ENCODE measurements around the gene TSPAN14.

TSPAN14 gene

GRCh38 chr10:80491251-80492102 lies 37.4 kb downstream of the TSPAN14 start:
- DNase-seq = no peak

- no peak for DNase-seq
These were observed 38.9 kb downstream of the TSPAN14 start for GRCh38 chr10:80492848-80493521.

DNA sequence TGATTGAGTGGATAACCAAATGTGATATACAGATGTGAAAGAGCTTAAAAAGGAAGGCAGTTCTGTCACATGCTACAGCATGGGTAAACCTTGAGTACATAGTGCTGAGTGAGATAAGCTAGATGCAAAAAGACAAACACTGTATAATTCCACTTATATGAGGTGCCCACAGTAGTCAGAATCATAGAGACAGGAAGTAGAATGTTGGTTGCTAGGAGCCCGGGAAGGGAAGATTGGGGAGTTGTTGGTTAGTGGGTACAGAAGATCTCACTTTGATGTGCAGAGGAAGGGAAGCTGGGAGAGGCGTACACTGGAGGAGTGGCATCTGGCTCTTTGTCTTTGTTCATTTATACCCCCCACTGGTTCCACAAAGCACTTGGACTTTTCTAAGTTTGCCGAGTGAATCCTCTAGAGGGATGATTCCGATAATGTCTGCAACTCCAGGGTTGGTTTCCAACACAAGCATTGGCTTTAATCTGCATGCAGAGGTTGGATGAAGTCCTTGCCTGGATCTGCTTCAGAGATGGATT lies 39.5 kb downstream of the TSPAN14 start:
- no peak for DNase-seq

DNA sequence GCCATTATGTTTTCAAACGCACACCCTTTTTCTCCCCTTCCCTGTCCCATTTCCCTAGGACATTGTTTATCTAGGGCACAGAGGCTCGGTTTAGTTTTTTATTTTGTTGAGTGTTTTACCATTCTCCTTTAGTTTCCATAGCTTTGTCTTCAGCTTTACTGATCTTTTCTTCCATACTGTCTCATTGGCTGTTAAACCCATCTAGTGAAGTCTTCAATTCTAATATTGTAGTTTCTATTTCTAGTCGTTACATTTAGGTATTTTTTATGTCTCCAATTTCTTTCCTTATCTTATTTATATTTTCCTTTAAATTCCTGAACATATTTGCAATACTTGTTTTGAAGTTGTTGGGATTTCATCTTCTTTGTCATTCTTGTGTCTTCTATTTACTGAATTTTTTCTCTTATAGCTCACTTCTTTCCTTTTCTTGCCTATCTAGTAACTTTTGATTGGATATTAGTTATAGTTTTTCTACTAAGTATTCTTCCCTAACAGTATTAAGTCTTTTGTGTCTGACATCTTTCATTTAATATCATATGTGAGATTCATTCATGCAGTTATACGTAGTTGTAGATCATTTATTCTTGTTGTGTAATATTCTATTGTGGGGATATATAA lies 42.6 kb downstream of the TSPAN14 start:
- DNase-seq = no peak

- DNase-seq = no peak
These were observed 43.3 kb downstream of the TSPAN14 start for GRCh38 chr10:80497187-80498077.

DNA sequence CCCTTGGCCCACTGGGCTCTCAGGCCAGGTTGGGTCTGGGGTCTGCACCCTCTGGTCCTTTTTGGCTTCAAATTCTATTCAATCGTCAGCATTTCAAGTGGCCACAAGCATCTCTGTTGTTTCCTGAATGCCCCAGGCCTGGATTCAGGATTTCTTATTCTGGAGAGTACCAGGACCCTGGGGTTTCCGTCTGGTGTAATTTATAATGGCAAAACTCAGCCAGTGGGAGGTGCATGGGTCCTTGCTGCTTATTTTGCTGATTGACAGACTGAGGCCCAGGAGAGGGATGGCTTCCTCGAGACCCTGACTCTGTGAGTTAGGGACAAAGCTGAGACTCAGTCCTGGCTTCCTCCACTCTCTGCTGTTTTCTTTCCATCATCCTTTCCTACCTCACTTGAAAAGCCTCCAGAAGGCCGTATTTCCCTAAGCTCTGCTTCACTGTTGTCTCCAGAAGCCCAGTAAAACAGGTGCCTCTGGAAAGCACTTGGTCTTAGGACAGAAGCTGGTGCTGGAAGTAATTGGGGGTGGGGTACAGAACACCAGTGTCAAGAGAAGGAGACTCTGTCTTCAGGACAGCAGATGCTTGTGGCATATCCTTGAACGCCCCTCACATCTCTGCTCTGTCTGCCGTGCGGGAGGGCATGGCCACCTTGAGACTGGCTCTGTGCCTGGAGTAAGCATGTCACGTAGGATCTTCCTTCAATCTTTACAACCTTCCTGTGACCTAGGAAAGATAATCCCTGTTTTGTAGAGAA lies 44.1 kb downstream of the TSPAN14 start:
- DNase-seq = no peak

GRCh38 chr10:80498833-80499741 lies 45.0 kb downstream of the TSPAN14 start:
- peak; percentile 52 for DNase-seq

- peak; percentile 28 for DNase-seq
These were observed 46.7 kb downstream of the TSPAN14 start for GRCh38 chr10:80500572-80501380.

DNA sequence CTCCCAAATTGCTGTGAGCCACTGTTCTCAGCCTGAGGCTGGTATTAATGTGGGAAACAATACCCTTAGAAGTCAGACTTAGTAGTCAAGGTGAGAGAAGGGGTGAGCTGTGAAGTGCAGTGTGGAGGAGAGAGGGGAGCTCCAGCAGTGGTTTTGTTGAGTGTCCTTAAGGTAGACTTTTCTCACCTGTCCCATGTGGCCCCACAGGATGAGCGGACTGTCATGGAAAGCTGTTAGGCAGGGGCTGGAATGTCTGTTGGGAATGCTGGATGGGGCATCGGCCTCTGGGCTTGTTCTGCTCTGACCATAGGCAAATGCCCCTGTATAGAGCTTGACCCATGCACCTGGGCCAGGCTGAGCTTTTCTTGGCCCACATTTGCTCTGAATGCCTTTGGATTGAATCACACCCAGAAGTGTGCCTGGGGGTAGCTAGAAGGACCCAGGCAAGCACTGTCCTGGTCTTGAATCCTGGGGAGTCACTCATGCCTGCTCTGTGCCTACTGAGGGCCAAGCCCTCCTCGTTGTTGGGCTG lies 47.3 kb downstream of the TSPAN14 start:
- DNase-seq = no peak

DNA sequence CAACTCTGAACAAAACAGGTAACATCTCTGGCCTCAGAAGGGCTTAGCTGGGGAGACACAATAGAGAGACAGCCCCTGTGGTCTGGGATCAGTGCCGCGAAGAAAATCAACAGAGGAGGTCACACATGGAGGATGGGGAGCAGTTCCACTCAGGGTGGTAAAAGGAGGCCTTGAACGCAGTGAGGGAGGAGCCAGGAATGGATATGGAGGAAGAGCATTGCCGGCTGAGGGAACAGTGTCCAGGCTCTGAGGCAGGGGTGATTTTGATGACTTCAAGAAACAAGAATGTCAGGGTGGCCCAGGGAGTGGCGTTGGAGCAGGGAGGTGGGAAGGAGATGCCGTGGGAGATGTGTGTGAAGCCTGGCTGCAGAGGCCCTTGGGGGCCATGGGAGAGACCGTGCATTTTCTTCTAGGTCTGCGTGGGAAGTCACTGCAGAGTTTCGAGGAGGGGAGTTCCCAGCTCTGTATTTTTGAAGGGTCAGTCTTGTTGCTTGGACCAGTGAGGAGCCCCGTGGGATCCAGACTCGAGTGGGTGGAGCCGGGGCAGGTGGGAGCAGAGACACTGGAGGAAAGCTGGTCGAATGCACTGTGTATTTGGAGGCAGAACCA lies 47.9 kb downstream of the TSPAN14 start:
- DNase-seq = no peak

- no peak for DNase-seq
These were observed 48.8 kb downstream of the TSPAN14 start for GRCh38 chr10:80502621-80503583.

DNA sequence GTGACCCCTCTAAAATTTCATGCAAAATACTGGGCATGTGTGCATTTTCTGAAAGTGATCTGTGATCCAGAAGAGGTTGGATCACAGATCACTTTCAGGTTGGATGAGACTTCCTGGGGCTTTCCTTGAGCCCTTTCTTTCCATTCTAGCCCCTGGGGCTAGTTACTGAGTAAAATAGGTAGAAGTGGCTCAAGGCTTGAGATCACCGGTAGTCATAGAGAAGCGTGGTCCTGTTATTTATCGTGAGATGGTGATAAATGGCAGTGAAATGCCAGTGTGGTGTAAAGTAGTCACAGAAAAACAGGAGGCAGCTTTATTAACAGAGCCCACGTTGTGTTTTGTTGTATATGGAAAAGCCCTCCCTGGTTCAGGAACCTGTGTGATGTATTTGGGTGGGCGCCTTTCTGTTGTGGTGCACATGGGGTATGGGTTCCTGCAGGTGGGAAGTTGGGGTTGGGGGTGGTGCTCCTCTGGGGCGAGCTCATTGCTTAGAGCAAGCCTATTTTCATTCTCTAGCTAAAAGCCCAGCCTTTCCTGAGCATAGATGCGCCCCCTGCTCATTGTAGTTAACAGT lies 49.6 kb downstream of the TSPAN14 start:
- no peak for DNase-seq

DNA sequence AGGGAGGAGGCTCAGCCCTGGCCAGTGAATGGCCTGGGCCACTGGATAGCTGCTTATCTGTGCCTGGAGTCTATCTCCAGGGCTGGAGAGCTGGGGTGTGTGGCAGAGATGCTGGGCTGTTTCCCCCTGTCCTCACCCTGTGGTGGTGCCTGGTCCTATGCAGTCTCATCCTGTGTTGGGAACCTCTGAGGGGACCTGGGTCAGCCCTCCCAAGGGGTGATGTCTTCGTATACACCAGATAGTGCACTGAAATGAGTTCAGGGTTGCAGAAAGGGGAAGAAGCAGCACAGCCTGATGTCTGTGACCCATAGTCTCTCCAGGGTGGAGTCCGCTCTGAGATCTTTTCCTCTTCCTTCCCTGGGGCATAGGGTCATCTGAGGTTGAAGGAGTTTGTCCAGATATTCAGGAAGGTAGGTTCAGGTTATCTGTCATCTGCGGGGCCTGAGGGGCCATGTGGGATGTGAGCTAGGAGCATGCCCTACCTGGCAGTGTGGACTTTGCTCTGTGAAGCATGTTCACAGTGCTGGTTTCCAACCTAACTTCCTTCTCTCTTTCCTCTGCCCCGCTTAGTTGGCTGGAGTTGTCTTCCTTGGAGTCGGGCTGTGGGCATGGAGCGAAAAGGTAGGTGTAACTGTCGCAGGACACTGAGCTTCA lies 50.2 kb downstream of the TSPAN14 start:
- DNase-seq = no peak

DNA sequence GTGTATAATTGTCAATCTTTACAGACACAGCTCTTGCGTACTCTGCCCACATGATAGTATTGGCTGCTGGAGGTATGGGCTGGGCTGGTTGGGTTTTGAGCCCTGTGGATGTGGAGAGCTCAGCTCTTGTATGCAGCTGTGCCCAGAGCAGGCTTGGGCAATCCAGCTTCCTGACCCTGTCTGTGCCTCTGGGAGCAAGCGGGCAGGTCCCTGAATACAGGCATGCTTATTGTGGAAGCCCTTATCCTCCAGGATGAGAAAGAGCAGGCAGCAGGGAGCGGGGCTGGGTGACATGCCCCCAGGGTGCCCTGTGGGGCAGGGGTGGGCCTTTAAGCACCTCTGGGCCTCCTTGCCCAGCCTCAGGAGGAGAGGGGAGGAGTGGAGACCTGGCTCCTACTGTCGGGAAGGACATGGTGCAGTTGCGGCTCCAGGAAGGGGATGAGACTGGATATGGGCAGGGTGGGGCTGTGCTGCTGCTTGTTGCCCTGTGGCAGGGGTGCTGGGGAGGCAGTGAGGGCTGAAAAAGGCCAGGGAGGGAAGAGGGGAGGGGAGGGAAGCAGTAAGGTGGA lies 50.9 kb downstream of the TSPAN14 start:
- DNase-seq = no peak

DNA sequence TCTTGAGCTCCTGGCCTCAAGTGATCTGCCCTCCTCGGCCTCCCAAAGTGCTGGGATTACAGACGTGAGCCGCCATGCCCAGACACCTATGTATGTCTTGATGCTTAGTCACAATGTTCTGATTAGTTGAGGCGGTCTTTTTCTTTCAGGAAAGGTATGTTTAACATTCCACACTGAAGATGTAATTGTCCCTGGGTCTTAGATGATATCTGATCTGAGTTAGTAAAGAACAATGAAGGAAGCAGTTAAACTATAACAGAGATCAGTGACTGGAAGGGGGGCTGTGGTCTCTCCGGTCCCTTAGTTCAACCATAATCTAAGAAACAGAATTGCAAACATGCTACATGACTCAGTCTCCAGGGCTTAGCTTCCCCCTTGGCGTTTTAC lies 52.1 kb downstream of the TSPAN14 start:
- no peak for DNase-seq

DNA sequence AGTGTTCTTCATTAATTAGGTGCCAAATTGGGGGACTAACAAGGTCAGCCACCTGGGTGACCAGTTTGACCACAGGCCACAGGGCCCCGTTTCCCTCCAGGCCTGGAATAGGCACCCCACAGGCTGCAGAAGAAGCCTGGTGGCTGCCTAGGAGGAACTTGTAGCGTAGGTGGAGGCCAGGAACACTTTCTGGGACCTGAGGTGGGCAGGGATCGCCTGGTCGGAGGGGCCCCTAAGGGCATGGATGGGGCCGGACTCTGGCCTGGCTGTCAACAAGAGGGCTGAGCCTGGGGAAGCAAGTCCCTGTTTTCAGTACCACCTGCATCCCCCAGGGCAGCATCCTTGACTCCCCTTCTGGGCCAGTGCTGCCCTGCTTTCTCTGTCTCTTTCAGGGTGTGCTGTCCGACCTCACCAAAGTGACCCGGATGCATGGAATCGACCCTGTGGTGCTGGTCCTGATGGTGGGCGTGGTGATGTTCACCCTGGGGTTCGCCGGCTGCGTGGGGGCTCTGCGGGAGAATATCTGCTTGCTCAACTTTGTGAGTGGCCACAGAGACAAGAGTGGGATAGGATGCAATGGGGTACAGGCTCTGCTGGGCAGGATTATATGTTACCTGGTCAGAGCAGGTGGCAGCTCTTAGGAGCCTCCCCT lies 52.9 kb downstream of the TSPAN14 start:
- DNase-seq = no peak
